Muscle layer of duodenum (tissue), 2 donors: Measurements from ENCODE around the gene FBXO9.

ENCODE experiments used
- H3K27ac ChIP-seq: one replicate; pipeline ENCODE4 v1.7.0; 2013; ENCODE audit warnings: mild to moderate bottlenecking, low read length
- H3K27me3 ChIP-seq: one replicate; pipeline ENCODE4 v1.7.0; 2013; ENCODE audit warnings: low read depth, mild to moderate bottlenecking, control low read depth, low read length
- H3K36me3 ChIP-seq, 2 donors: one replicate each; pipeline ENCODE4 v1.7.0; 2013; ENCODE audit warnings: low read length in 2 of 2, control low read depth in 1 of 2, mild to moderate bottlenecking in 1 of 2; ENCODE audit not compliant: insufficient read depth in 2 of 2, control insufficient read depth in 1 of 2
- H3K4me1 ChIP-seq, 2 donors: one replicate each; pipeline ENCODE4 v1.7.0; 2013; ENCODE audit warnings: low read length in 2 of 2, mild to moderate bottlenecking in 2 of 2, control low read depth in 1 of 2, moderate library complexity in 1 of 2; ENCODE audit not compliant: insufficient read depth in 2 of 2, control insufficient read depth in 1 of 2
- H3K4me3 ChIP-seq, 2 donors: one replicate each; pipeline ENCODE4 v1.7.0; 2013; ENCODE audit warnings: low read length in 2 of 2, low read depth in 1 of 2, mild to moderate bottlenecking in 1 of 2
- H3K9me3 ChIP-seq, 2 donors: one replicate each; pipeline ENCODE4 v1.7.0; 2013; ENCODE audit warnings: low read length in 2 of 2, control low read depth in 1 of 2, mild to moderate bottlenecking in 1 of 2; ENCODE audit not compliant: control insufficient read depth in 1 of 2
- donor health status: healthy.

Gene FBXO9

DNA sequence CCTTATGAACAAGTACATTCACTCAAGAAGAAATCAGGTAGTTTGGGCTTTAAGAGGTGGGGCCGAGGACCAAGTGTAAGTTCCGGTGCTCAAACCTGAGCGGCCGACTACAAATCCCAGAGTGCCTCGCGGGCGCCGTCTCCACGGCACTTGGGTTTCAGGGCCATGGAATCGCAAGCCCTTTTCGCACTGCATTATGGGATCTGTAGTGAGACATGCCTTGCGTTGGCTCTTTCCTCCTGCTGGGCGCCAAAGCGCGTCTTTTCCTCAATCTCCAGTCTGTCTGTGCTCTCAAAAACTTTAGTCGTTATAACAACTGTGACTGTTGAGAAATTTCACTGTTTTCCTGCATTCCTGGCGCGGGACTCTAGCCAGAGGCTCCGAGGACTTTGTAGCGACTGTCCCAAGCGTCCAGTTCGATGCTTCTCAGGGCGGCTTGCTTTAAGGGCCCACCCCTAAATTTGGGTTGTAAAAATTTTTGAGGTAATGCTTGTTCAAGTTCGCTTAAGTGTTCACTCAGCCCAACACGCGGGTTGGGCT is 408 bp upstream of the FBXO9 start:
- peak overlapping the region; percentile 94 for H3K27ac ChIP-seq
- peaks cover 4 to 46% of the 10 kb centered on the region in 2 donors for H3K4me1 ChIP-seq
- H3K27me3 ChIP-seq, result no peaks in the 10 kb centered on the region

DNA sequence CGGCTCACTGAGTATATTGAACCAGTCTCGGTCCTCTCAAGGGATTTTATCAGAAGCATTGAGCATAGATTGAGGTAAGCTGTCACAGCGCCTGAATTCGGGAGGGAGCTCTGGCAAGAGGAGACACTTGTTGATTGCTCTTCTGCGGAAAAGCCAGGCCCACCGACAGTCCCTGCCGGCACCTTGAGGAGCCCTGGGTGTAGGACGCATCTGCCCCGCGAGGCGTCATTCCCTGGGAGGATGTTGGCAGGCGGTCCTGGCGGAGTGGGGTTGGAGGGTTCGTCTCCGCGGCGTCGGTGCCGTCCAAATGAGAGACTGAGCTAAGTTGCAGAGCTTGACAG is 843 bp downstream of the FBXO9 start:
- Histone ChIP-seq H3K36me3 (peaks cover 3 to 10% of the 10 kb centered on the region in 2 donors), H3K9me3 (no peaks in the 10 kb centered on the region), H3K4me1 (peaks cover 0 to 36% of the 10 kb centered on the region in 2 donors), H3K27ac (peak overlapping the region; percentile 94), H3K27me3 (no peaks in the 10 kb centered on the region), H3K4me3 (peak overlapping the region; percentile 98 to 99)

More for the DNA sequence above, 408 bp upstream of the FBXO9 start:
- H3K9me3 ChIP-seq, result no peaks in the 10 kb centered on the region
- H3K4me3 ChIP-seq, result peak overlapping the region; percentile 98 to 99
- H3K36me3 ChIP-seq, result peaks cover 3 to 10% of the 10 kb centered on the region in 2 donors

DNA sequence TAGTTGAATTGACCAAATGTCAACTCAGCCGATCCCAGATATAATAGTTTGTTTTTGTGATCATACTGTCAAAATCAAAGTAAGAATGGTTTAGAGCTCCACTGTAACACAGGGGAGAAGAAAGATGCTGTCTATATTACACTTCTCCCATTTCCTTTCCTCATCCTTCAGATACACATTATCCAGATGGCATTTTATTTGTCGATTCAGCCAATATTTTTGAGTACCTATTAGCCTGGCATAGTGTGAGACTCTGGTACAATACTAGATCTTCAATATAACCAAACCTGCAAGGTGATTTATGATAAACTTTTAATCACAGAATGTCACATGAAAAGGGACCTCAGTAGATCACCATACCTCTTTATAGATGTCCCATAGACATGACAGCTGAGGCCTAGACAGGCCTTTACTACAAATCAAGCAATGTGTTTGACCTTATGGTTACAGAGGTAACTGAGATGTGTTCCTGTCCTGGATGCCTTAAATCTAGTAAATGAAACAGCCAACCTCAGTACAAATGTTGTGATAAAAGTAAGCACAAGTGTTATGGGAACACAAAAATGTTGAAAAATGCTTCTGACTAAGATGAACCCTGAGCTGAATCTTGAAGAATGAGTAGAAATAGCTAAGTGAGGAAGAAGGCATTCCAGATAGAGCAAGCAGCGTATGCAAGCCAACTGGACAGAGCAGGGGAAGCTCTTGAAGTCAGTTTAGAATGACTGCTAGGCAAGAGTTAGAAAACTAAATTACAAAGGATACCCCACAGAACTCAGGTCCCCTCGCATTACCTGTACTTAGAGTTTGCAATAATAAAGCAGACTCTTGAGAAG is 1.9 kb downstream of the FBXO9 start:
- H3K27me3 ChIP-seq, result no peaks in the 10 kb centered on the region
- peak overlapping the region; percentile 1 for H3K27ac ChIP-seq
- no peaks in the 10 kb centered on the region for H3K9me3 ChIP-seq
- peaks cover 4 to 7% of the 10 kb centered on the region in 2 donors for H3K36me3 ChIP-seq
- H3K4me3 ChIP-seq, result peak overlapping the region; percentile 98 to 99
- peaks cover 0 to 36% of the 10 kb centered on the region in 2 donors for H3K4me1 ChIP-seq

DNA sequence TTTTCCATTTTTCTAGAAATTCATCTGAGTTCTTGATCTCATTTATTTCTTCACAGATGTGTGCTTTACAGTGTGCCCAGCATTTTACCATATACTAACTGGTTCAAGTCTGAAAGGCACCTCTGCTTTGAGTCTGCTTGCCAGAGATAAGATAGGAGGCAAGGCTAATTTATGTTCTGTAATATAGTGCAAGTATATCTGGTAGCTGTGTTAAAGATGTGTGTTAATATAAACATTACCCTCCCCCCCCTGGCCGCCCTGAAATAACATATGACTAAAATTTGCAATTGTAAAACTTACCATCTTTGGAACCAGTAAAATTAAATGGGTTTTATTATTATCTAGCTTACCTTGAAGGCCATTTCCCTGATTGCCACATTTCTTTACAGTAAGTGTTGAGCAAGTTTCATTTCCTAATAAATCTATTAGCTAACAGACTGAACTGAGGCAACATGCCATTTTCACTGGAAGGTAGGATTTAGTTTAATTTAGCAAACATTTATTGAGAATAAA is 2.7 kb downstream of the FBXO9 start:
- Histone ChIP-seq H3K27ac (peak overlapping the region; percentile 1), H3K27me3 (no peaks in the 10 kb centered on the region), H3K36me3 (peaks cover 8 to 13% of the 10 kb centered on the region in 2 donors), H3K9me3 (no peaks in the 10 kb centered on the region), H3K4me3 (no peak overlapping the region), H3K4me1 (peaks cover 0 to 31% of the 10 kb centered on the region in 2 donors)

DNA sequence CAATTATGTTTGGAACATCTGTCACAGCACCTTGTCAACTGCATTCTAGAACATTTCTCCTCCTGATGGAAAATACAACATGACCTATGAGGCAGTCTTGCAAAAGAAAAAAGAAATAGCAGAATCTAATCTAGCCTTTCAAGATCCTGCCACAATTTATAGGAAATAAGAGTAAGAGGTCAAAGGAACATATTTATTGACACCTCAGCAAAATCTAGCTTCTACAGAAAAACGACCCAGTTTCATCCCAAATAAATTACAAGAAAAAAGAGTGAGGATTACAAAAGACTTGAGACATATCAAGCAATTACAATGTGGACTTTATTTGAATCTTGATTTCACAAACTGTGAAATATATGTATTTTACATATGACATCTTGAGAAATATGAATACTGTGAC is 4.2 kb downstream of the FBXO9 start:
- H3K4me1 ChIP-seq, result peaks cover 0 to 24% of the 10 kb centered on the region in 2 donors
- H3K27ac ChIP-seq, result no peak overlapping the region
- H3K9me3 ChIP-seq, result no peaks in the 10 kb centered on the region
- no peak overlapping the region for H3K4me3 ChIP-seq
- peaks cover 14 to 22% of the 10 kb centered on the region in 2 donors for H3K36me3 ChIP-seq
- no peaks in the 10 kb centered on the region for H3K27me3 ChIP-seq

DNA sequence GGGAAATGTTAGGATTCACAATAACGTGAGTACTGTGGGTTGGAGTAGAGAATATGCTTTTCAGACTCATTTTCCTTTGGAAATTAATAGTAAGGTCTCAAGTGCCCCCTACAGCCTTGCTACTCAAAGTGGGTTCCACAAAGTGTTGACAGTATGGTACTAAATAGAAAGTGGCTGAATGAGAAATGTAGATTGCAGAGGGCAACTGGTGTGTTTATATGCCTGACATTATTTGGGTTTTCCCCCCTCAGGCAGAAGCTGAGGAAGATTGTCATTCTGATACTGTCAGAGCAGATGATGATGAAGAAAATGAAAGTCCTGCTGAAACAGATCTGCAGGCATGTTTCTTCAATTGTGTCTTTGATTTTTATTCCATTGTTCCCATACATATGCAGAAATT is 5.6 kb downstream of the FBXO9 start:
- peaks cover 0 to 22% of the 10 kb centered on the region in 2 donors for H3K4me1 ChIP-seq
- H3K36me3 ChIP-seq, result peaks cover 18 to 24% of the 10 kb centered on the region in 2 donors
- H3K27ac ChIP-seq, result no peak overlapping the region
- H3K4me3 ChIP-seq, result no peak overlapping the region
- no peaks in the 10 kb centered on the region for H3K27me3 ChIP-seq
- no peaks in the 10 kb centered on the region for H3K9me3 ChIP-seq

DNA sequence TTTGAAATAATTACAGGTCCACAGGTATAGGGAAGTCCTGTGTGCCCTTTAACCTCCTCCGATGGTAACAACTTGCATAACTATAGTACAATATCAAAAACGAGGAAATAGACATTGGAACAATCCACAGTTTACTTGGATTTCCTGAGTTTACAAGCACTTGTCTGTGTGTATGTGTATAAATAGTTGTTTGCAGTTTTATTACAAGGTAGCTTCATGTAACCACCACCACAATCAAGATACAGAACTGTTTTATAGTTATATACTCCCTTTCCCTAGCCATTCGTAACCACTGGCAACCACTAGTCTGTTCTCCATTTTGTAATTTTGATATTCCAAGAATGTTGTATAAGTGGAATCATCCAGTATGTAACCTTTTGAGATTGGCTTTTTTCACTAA is 9.1 kb downstream of the FBXO9 start:
- Histone ChIP-seq H3K27me3 (no peaks in the 10 kb centered on the region), H3K36me3 (peaks cover 28 to 43% of the 10 kb centered on the region in 2 donors), H3K9me3 (no peaks in the 10 kb centered on the region), H3K4me1 (no peaks in the 10 kb centered on the region), H3K27ac (no peak overlapping the region), H3K4me3 (no peak overlapping the region)

DNA sequence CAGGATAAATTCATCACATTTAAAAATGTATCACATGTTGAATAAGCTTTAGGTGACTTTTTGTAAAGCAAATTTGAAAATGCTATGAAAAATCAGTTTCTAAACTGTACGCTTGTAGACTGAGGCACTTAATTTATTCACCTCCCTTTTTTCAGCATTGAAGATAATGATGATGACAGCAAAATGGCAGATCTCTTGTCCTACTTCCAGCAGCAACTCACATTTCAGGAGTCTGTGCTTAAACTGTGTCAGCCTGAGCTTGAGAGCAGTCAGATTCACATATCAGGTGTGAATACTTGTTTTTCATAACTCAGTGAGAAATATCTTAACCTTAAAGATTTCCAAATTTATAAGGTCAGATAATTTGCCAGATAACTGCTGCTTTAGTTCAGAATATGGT is 15.6 kb downstream of the FBXO9 start:
- H3K27me3 ChIP-seq, result no peaks in the 10 kb centered on the region
- peaks cover 53 to 61% of the 10 kb centered on the region in 2 donors for H3K36me3 ChIP-seq
- H3K4me3 ChIP-seq, result no peak overlapping the region
- no peaks in the 10 kb centered on the region for H3K9me3 ChIP-seq
- no peaks in the 10 kb centered on the region for H3K4me1 ChIP-seq
- no peak overlapping the region for H3K27ac ChIP-seq

DNA sequence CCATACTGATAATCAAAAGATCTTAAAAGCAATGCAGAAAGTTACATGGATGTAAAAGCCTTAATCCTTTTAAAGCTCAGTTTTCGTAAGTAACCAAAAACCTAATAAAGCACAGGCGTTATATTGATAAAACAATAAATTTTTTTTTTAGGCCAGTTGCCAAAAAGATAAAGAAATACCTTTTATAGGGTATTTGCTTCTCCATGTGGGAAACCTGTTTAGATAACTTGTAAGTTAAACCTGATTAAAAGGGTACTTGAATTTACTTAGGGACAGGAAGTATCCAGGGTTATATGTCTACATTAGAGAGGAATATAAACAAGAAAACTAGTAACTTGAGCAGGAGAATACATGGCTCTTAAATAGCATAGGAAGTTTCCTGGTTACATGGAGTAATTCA is 21.1 kb downstream of the FBXO9 start:
- no peaks in the 10 kb centered on the region for H3K9me3 ChIP-seq
- H3K4me3 ChIP-seq, result no peak overlapping the region
- H3K27ac ChIP-seq, result no peak overlapping the region
- H3K36me3 ChIP-seq, result peaks cover 55 to 60% of the 10 kb centered on the region in 2 donors
- H3K4me1 ChIP-seq, result no peaks in the 10 kb centered on the region
- H3K27me3 ChIP-seq, result no peaks in the 10 kb centered on the region

DNA sequence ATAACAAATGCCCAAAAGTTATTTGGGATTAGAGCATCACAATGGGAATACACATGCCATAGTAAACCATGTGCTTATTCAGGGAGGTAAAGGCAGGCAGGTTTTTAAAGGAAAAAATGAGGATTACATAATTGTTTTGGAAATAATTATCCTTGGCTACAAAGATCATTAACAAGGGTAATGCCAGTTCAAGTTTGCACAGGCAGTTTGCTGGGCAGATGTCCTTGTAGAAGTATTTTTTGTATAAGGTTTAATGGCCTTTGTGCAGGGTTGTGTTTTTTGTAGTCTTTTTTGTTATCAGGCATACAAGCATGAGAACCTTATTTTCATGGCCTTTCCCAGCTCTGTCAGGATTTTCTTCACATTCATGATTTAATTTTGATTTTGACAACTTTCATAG is 24.7 kb downstream of the FBXO9 start:
- H3K27me3 ChIP-seq, result no peaks in the 10 kb centered on the region
- no peak overlapping the region for H3K4me3 ChIP-seq
- peaks cover 57% of the 10 kb centered on the region in 2 donors for H3K36me3 ChIP-seq
- no peaks in the 10 kb centered on the region for H3K4me1 ChIP-seq
- no peaks in the 10 kb centered on the region for H3K9me3 ChIP-seq
- H3K27ac ChIP-seq, result no peak overlapping the region

DNA sequence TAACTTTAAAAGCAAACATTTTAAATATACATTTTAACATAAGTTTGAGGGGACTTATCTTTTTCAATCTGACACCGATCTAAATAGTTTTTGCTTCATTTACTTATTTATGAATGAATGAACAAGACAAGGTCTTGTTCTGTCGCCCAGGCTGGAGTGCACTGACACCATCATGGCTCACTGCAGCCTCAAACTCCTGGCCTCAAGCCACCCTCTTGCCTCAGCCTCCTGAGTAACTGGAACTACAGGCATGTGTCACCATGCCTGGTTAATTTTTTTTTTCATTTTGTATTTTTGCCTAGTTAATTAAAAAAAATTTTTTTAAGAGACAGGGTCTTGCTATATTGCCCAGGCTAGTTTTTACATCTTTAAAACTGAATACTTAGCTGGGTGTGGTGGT is 25.4 kb downstream of the FBXO9 start:
- Histone ChIP-seq H3K27ac (no peak overlapping the region), H3K4me3 (no peak overlapping the region), H3K27me3 (no peaks in the 10 kb centered on the region), H3K9me3 (no peaks in the 10 kb centered on the region), H3K36me3 (peaks cover 60 to 62% of the 10 kb centered on the region in 2 donors), H3K4me1 (no peaks in the 10 kb centered on the region)
